ENCODE measurements around the gene C1QC. TPM values are rescaled to one million over a fixed set of nuclear protein-coding genes. Genes with fewer than 3 reads are reported as not detected.

The C1QC gene
- total RNA-seq, 4 donors from 2014 or later, result 9.7 to 153 (median 74.8) TPM

DNA sequence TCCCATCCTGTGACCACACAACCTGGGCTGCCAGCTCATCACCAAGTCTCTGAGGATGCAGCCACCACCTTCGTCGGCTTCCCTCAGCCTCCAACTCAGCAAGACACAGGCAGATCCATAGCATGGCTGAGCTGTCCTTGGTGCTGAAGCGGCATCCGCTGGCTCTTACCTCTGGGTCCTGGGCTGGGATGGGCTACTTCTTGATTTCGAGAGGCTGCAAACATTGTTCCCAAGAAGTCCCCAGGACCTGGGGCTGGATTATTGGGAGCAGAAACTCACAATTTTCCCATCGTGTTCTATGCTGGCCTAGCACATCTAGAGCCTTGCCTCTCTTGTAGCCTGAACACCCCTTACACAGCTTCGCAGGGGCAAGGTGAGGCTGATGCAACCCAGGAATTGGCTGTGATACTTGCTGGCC is 31.9 kb upstream of the C1QC start:
- intact Hi-C loops (cut with DNase I), result no loop called here
- Histone ChIP-seq H3K9me3 (no peaks in the 10 kb centered on the region), H3K4me3 (no peak overlapping the region), H3K4me1 (no peaks in the 10 kb centered on the region), H3K27ac (no peak overlapping the region), H3K36me3 (no peaks in the 10 kb centered on the region), H3K27me3 (peaks cover 0 to 98% (median 0%) of the 10 kb centered on the region in 4 donors)
- DNase-seq, result no peak
- no peak for TF ChIP-seq POLR2A (IDR thresholded peaks at IDR 0.05)
- TF ChIP-seq, protein P1, sequence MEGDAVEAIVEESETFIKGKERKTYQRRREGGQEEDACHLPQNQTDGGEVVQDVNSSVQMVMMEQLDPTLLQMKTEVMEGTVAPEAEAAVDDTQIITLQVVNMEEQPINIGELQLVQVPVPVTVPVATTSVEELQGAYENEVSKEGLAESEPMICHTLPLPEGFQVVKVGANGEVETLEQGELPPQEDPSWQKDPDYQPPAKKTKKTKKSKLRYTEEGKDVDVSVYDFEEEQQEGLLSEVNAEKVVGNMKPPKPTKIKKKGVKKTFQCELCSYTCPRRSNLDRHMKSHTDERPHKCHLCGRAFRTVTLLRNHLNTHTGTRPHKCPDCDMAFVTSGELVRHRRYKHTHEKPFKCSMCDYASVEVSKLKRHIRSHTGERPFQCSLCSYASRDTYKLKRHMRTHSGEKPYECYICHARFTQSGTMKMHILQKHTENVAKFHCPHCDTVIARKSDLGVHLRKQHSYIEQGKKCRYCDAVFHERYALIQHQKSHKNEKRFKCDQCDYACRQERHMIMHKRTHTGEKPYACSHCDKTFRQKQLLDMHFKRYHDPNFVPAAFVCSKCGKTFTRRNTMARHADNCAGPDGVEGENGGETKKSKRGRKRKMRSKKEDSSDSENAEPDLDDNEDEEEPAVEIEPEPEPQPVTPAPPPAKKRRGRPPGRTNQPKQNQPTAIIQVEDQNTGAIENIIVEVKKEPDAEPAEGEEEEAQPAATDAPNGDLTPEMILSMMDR (IDR thresholded peaks at IDR 0.05), result no peak
- WGBS, 2 donors, result 35 to 80% methylated on average over 1 to 4 of the region's 7 CpGs

DNA sequence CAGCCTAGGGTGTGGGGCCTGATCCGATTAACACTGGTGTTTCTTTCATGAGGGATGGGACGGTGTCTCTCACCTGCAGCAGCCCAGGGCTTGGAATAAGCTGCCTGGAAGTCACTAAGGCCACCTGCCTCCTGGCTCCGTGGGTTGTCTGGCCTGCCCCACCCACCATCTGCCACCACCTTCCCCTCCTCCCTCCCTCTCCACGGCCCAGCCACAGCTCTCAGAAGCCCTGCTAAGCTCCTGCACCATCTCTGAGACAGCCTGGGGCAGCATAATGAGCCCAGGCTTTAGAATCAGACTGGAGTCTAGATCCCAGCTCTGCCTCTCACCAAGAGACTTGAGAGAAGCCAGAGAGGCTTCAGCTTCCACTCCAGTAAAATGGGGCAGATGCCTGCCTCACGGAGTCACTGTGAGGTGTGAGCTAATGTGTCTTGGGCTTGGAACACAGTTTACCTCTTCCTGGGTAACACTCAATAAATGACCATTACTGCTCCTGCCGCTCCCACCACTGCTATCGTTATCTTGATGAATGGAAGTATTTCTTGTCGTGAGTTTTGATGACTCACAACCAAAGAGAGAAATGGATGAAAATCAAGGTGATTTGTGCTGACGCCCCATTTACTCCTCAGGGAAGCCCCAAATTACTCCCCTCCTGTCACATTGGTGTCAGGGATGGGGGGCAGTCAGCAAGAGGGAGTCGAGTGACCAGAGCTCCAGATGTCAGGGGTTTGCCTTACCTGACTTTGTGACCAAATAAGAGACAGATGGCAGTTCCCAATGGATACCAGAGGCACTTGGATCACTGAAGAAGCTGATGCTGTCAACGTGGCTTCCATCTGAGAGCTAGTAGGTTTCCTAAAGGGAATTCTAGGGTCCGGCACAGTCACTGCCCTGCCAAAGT is 30.5 kb upstream of the C1QC start:
- Histone ChIP-seq H3K27ac (no peak overlapping the region), H3K4me3 (no peak overlapping the region), H3K4me1 (no peaks in the 10 kb centered on the region), H3K27me3 (peaks cover 0 to 99% (median 0%) of the 10 kb centered on the region in 4 donors), H3K9me3 (no peaks in the 10 kb centered on the region), H3K36me3 (no peaks in the 10 kb centered on the region)
- WGBS, 2 donors, result 39 to 50% methylated on average over 7 to 11 of the region's 12 CpGs
- no peak for DNase-seq
- no peak for TF ChIP-seq POLR2A (IDR thresholded peaks at IDR 0.05)
- TF ChIP-seq, protein P1 (IDR thresholded peaks at IDR 0.05), result no peak
- intact Hi-C loops (cut with DNase I), result no loop called here

DNA sequence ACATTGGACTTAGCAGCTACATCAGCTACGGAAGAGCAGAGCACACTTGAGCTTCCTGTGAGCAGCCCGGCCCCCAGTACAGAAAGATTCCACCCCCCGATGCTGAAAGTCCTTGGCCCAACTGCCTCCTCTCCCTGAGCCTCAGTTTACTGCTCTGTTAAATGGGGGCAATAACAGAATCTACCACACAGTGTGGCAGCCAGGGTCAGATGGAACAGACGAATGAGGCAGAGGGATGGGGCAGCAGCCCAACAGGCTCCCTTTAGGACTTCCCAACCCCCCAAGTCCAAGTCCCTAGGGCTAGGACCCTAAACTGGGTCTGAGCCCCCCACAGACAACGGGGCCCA is 29.9 kb upstream of the C1QC start:
- no peak for DNase-seq
- no peak for TF ChIP-seq POLR2A (IDR thresholded peaks at IDR 0.05)
- TF ChIP-seq, protein P1 (IDR thresholded peaks at IDR 0.05), result no peak
- H3K9me3 ChIP-seq, result no peaks in the 10 kb centered on the region
- intact Hi-C loops (cut with DNase I), result no loop called here
- H3K36me3 ChIP-seq, result no peaks in the 10 kb centered on the region
- no peak overlapping the region for H3K27ac ChIP-seq
- H3K27me3 ChIP-seq, result peaks cover 0 to 99% (median 0%) of the 10 kb centered on the region in 4 donors
- no peak overlapping the region for H3K4me3 ChIP-seq
- H3K4me1 ChIP-seq, result no peaks in the 10 kb centered on the region
- WGBS, 2 donors, result 100% methylated on average over 1 of the region's 5 CpGs; no CpG with 5 or more reads in 1 of the 2 donors

- Histone ChIP-seq H3K27me3 (peaks cover 0 to 99% (median 0%) of the 10 kb centered on the region in 4 donors), H3K4me1 (no peaks in the 10 kb centered on the region), H3K9me3 (no peaks in the 10 kb centered on the region), H3K36me3 (no peaks in the 10 kb centered on the region), H3K27ac (no peak overlapping the region), H3K4me3 (no peak overlapping the region)
- 68 to 93% methylated on average over 2 to 3 of the region's 12 CpGs for WGBS, 2 donors
- intact Hi-C loops (cut with DNase I), result no loop called here
- no peak for TF ChIP-seq POLR2A (IDR thresholded peaks at IDR 0.05)
- TF ChIP-seq, protein P1 (IDR thresholded peaks at IDR 0.05), result no peak
- DNase-seq, result no peak
Observed at GRCh38 chr1:22613951-22614350, 29.5 kb upstream of the C1QC start.

- H3K9me3 ChIP-seq, result no peaks in the 10 kb centered on the region
- no peak overlapping the region for H3K27ac ChIP-seq
- H3K4me1 ChIP-seq, result no peaks in the 10 kb centered on the region
- no peak overlapping the region for H3K4me3 ChIP-seq
- DNase-seq, result no peak
- WGBS, 2 donors, result 58 to 63% methylated on average over 2 of the region's 2 CpGs
- intact Hi-C loops (cut with DNase I), result no loop called here
- TF ChIP-seq, protein P1 (IDR thresholded peaks at IDR 0.05), result no peak
- no peak for TF ChIP-seq POLR2A (IDR thresholded peaks at IDR 0.05)
- peaks cover 0 to 99% (median 2%) of the 10 kb centered on the region in 4 donors for H3K27me3 ChIP-seq
- no peaks in the 10 kb centered on the region for H3K36me3 ChIP-seq
Observed at GRCh38 chr1:22615886-22616285, 27.5 kb upstream of the C1QC start.

All from esophagus squamous epithelium (tissue), 5 donors.